ENCODE data around the gene HRC.

DNA sequence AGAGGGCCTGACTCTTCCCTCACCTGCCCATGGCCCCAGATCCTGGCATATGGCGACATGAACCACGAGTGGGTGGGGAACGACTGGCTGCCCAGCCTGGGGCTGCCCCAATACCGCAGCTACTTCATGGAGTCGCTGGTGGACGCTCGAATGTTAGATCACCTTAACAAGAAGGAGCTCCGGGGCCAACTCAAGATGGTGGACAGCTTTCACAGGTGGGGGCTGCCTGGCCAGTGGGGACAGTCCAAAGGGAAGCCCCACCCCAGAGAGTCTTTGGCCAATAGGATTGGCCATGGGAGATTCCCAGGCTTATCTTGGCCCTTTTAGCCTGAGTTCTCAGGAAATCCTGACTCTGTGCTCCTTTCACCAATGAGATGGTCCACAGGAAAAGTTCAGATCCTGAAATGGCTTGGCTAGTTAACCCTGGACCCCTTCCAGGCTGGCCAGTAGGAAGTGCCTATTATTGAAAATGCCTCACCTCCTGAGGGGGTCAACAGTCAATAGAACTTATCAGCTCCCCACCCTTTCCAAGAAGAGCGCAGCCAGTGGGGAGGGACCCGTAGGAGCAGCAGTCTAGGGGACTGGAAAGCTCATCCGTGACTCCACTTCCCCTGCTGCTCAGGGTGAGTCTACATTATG lies 7.0 kb downstream of the HRC start:
- TF ChIP-seq, protein P1, sequence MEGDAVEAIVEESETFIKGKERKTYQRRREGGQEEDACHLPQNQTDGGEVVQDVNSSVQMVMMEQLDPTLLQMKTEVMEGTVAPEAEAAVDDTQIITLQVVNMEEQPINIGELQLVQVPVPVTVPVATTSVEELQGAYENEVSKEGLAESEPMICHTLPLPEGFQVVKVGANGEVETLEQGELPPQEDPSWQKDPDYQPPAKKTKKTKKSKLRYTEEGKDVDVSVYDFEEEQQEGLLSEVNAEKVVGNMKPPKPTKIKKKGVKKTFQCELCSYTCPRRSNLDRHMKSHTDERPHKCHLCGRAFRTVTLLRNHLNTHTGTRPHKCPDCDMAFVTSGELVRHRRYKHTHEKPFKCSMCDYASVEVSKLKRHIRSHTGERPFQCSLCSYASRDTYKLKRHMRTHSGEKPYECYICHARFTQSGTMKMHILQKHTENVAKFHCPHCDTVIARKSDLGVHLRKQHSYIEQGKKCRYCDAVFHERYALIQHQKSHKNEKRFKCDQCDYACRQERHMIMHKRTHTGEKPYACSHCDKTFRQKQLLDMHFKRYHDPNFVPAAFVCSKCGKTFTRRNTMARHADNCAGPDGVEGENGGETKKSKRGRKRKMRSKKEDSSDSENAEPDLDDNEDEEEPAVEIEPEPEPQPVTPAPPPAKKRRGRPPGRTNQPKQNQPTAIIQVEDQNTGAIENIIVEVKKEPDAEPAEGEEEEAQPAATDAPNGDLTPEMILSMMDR (IDR thresholded peaks at IDR 0.05), result no peak
- TF ChIP-seq, protein P2, sequence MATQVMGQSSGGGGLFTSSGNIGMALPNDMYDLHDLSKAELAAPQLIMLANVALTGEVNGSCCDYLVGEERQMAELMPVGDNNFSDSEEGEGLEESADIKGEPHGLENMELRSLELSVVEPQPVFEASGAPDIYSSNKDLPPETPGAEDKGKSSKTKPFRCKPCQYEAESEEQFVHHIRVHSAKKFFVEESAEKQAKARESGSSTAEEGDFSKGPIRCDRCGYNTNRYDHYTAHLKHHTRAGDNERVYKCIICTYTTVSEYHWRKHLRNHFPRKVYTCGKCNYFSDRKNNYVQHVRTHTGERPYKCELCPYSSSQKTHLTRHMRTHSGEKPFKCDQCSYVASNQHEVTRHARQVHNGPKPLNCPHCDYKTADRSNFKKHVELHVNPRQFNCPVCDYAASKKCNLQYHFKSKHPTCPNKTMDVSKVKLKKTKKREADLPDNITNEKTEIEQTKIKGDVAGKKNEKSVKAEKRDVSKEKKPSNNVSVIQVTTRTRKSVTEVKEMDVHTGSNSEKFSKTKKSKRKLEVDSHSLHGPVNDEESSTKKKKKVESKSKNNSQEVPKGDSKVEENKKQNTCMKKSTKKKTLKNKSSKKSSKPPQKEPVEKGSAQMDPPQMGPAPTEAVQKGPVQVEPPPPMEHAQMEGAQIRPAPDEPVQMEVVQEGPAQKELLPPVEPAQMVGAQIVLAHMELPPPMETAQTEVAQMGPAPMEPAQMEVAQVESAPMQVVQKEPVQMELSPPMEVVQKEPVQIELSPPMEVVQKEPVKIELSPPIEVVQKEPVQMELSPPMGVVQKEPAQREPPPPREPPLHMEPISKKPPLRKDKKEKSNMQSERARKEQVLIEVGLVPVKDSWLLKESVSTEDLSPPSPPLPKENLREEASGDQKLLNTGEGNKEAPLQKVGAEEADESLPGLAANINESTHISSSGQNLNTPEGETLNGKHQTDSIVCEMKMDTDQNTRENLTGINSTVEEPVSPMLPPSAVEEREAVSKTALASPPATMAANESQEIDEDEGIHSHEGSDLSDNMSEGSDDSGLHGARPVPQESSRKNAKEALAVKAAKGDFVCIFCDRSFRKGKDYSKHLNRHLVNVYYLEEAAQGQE (IDR thresholded peaks at IDR 0.05; ENCODE audit: low read depth, low read length), result no peak
- TF ChIP-seq SMC3 (IDR thresholded peaks at IDR 0.05; ENCODE audit: low read depth, low read length) (no peak), ELF1 (IDR thresholded peaks at IDR 0.05) (no peak)
